ENCODE measurements around the gene KATNAL1.

- TF ChIP-seq CTCF (IDR thresholded peaks at IDR 0.05; ENCODE audit: insufficient read depth, low read depth, low read length) (no peak), EZH2 (IDR thresholded peaks at IDR 0.05; ENCODE audit: insufficient read depth, low read length) (no peak)
These were observed 573 bp downstream of the KATNAL1 start for GRCh38 chr13:30306762-30307193.
